CD4-positive, alpha-beta T cell treated with Interleukin-1 beta for 1 hour (primary cell): Measurements from ENCODE around the gene TEX101.
"Not testable (repeated sequence)": the region's sequence is repeated elsewhere in the genome, so short reads cannot be mapped to it uniquely, and the experiment has no call there.

Experiments used
- DNase-seq, 2 donors: peaks; one replicate each; pipeline ENCODE4 v3.0.0-alpha.2; 2020 to 2022

The TEX101 gene, protein sequence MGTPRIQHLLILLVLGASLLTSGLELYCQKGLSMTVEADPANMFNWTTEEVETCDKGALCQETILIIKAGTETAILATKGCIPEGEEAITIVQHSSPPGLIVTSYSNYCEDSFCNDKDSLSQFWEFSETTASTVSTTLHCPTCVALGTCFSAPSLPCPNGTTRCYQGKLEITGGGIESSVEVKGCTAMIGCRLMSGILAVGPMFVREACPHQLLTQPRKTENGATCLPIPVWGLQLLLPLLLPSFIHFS

DNA sequence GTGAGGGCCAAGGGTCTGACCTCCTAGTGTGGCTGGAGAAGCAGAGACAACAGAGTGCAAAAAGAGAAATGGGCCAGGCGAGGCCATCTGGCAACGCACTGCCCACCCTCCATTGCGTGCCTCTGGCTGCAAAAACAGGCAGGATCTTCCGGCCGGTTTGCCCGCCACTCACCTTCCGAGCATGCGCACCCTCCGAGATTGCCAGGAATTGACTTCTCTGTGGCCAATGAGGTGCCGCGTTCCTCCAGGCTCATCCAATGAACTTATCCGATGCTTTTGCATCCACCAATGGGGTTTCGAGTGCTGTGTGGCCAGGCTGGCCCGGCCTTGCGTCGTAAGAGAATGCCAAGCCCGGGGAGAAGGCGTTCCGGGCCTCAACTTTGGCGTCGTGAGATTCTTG is at the start of gene TEX101:
Gene TEX101, plus strand, starts transcription at position 337 of the 400 bp plus-strand sequence. CDS start 1,030 bp downstream, outside the sequence.
- DNase-seq: no peak

DNA sequence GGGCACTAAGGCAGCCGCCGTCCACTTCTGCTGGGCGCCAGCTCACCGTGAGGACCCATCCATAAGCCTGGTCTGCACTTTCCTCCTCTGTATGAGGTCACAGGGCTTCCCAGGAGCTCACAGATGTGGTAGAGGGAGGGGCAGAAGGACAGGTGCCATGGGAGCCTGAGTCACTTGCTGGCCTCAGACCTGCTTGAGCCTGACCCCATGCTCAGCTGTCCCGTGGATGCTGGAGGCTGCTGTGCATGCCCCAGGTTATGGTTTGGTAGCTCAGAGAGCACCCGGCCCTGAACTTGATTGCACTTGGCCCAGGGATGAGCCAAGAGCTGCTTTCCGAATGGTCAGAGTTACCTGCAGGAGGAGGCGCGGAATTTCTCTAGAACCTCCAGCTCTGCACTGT is 49.0 kb upstream of the TEX101 start:
- not testable (repeated sequence) for DNase-seq

DNA sequence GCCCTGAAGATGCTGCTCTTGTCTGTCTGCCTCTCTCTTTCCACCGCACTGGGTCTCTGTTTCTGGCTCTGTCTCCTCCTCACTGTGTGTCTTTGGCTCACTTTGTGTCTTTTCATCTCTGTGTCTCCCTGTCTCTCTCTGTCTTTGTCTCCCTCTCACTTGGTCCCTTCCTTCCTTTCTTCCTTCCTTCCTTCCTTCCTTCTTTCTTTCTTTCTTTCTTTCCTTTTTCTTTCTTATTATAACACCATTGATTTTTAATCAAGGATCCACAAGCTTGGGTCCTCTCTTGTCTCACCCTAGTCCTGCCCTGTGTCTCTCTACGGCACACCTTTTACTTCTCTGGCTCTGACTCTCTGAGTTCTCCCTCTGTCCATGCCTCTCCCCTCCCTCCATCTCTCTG is 46.9 kb upstream of the TEX101 start:
- no peak for DNase-seq

DNA sequence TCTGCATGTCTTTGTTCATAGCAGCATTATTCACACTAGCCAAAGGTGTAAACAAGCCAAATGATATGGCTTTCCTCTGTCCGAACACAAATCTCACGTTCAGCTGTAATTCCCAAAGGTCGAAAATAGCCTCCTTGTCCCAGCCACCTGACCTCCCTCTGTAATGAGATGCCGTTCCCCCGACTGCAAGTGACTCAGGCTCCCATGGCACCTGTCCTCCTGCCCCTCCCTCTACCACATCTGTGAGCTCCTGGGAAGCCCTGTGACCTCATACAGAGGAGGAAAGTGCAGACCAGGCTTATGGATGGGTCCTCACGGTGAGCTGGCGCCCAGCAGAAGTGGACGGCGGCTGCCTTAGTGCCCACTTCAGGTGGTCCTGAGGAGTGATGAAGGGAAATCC is 45.8 kb upstream of the TEX101 start:
- DNase-seq: not testable (repeated sequence)

DNA sequence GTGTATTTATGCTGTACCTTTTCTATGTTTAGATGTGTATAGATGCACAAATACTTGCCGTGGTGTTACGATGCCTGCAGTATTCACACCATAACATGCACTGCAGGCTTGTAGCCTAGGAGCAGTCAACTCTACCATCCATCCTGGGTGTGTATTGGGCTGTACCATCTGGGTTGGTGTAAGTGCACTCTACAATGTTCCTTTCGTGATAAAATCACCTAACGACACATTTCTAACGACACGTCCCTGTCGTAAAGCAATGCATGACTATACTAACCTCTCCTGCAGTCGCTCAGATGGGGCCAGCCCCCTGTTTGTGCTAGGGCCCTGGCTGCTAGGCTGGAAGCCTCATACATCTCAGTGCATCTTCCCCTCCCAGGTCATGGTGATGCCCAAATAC is 42.8 kb upstream of the TEX101 start:
- no peak for DNase-seq

DNA sequence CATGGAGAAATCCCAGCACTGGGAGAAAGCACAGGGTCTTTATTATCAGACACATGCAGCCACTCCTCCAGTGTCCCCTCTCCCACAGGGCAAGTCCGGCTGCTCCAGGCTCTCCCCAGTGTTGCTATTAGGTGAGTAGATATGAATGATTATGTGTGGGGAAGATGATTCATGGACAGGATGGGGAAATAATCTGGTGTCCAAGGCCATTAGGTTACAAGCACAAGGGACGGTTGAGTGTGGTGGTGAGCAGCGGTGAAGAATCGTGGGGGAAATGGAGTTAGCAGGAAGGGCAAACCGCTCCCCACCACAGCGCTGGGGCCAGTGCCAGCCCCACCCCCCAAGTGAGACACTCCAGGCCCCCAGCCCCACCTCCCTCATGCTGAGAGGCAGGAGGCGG is 42.2 kb upstream of the TEX101 start:
- no peak for DNase-seq

DNA sequence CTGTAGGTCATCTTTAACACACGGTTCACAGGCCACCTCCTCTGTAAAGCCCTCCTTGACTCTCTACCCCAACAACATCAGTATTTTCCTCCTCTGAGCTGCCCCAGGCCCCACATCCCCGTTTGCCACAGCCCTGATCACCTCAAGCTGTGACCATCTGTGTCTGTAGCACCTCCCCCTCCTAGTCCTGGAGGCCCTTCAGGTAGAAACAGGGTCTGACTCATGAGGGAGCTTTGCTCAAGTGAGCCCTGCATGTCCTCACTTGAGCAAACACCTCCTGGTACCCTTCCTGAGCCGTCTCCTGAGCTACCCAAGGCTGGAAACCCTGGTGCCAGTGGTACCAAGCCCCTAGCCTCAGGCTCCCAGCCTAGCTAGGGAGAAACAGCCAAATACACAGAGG is 37.1 kb upstream of the TEX101 start:
- DNase-seq: not testable (repeated sequence)

DNA sequence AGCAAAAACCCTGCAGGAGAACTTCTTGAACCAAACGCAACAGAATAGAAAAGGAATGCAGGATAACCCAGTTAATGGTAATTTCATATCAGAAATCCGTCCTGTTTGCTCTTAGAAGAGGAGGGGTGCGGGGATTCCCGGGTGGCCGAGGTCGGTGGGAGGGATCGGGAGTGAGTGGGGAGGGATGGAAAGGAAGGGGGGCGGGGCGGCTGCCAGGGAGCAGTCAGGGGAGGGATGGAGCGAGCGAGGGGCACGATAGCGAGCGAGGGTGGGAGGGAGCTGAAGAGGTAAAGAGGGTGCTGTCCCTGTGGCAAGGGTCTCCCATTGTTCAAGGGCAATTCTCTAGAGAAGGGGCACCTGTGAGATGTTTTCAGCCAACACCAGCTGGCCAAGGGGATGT is 34.7 kb upstream of the TEX101 start:
- no peak for DNase-seq

DNA sequence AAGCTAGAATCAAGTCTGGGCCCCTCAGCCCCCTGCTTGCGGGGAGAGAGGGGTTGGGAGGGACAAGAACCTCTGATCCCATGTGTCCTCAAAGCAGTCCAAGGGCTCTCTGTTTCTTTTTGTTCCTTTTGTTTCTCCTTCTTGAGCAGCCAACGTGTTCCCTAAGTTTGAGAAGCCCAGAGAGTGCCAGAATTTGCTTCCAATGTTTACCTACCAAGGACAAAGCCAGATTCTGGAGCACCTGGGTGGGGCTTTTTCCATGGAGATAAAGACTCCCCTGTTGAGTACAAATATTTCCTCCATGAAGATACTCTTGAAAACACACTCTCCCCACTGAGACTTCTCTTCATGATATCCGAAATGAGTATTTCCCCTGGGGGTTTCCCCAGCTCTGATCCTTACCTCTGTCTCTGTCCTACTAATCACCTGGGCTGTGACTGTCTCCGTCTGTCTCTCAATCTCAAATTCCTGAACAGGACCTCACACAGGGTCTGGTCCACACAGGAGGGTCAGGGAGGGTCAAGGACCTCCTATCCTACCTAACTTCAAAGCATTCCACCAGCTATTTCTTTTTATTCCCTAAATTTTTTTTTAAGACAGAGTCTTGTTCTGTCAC is 33.8 kb upstream of the TEX101 start:
- no peak for DNase-seq

DNA sequence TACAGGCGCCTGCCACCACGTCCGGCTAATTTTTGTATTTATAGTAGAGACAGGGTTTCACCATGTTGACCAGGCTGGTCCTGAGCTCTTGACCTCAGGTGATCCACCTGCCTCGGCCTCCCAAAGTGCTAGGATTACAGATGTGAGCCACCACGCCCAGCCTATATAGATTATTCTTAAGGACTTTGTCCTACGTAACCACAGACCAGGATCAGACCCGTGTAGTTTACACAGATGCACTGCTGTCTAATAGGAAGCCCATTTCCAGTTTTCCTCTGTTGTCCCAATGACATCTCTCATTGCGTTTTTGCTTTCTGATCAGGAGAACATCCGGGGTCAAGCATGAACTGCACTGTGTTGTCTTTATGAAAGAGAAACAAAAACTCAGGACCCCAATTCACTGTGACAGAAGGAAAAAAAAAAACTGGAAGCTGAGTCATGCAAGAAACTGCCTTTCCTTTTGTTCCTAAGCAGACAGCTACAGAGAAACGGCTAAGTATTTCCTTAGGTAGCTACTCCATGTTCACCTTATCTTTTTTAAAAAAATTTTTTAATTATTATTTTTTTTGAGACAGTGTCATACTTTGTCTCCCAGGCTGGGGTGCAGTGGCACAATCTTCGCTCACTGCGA is 32.0 kb upstream of the TEX101 start:
- DNase-seq: not testable (repeated sequence)

DNA sequence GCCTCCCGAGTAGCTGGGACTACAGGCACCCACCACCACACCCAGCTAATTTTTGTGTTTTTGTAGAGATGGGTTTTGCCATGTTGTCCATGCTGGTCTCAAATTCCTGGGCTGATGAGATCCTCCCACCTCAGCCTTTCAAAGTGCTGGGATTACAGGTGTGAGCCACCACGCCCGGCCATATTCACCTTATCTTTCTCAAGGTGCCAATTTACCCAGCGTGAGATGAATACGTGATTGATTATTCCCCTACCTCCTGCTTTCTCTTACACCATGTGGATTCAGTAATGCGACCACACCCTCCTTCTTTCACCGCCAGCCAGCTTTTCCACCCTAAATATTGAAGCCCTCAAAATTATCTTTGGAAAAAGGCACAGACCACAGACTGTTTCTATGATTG is 31.4 kb upstream of the TEX101 start:
- not testable (repeated sequence) for DNase-seq

DNA sequence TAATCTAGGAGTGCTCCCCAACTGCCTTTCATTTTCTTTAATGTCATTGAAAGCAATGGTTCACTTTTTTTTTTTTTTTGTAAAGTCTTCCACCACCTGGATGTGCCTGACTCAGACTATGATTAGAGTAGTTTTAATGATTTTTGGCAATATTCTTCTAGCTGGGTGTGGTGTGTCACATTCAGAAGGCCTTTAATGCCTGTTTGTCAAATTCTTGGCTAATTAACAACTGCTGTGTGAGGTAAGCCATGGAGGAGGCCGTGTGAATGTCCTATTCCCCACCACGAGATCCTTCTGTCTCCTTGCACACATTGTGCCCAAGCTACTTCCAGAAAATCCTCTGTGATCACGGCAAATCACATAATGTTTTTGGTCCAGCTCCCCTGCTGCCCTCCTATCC is 30.9 kb upstream of the TEX101 start:
- not testable (repeated sequence) for DNase-seq

DNA sequence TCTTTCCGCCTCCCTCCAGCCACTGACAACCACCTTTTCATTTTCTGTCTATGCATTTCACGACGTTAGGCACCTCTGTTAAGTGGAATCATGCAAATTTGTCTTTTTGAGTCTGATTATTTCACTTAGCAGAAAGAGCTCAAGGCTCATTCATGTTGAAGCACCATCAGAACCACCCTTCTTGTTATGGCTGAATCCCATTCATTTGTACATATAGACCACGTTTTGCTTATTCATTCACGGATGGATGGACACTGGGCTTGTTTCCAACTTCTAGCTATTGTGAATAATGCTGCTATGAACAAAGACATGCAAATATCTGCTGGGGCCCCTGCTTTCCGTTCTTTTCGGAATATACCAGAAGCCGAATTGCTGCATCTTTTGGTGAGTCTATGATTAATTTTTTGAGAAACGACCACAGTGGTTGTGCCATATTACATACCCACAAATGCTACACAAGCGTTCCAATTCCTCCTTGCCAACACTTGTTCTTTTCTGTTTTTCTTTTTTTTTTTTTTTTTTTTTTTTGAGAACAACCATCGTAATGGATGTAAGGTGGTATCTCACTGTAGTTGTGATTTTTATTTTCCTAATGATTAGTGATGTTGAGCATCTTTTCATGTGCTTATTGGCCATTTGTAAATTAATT is 23.7 kb upstream of the TEX101 start:
- not testable (repeated sequence) for DNase-seq

DNA sequence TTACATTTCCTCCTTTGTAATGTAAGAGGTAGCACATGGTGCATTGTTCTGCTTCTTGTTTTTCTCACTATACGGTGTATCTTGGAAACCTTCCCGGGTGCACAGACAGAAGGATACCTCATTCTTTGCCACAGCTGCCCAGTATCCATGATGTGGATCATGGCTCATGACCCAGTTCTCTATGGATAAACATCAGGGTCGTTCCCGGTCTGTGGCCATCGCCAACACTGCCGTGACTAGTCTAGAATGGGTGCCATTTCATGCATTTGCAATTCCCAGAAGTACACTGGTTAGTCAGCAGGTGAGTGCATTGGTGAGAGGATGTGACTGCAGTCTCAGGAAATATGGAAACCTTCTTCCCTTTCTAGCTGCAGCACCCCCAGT is 23.1 kb upstream of the TEX101 start:
- DNase-seq: not testable (repeated sequence)

DNA sequence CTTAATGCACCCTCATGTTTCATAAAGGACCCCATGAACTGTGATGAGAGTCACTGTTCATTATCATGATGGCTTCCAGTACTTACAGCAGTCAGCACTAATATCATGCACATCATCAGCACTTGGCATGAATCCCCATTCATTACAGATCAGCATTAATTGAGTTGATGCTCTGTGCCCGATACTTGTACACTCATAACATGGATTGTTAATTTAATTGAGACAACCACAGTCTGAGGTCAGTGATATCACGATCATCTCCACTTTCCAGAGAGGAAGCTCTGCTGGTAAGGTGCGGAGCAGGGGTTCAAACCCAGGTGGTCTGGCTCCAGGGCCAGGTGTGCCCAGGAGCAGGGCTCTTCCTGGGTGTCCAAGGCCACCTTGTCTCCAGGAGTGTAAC is 21.2 kb upstream of the TEX101 start:
- not testable (repeated sequence) for DNase-seq

DNA sequence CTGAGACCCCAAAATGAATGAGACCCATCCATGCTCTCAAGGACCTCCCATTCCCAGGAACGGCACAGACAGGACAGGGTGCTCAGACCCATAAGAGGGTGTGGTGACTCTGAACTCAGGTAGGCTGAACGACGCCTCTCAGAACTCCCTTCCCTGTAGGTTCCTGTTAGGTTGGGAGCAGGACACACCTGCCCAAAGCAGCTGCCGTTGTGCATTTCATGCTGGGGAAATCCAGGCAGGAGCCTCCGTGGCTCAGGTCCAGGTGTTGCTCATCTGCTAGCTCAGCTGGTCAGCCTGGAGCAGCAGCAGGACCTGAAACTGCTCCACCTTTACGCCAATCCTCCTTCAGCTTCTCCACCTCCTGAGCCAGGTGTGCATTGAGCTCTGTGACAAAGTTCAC is 19.1 kb upstream of the TEX101 start:
- DNase-seq: no peak

DNA sequence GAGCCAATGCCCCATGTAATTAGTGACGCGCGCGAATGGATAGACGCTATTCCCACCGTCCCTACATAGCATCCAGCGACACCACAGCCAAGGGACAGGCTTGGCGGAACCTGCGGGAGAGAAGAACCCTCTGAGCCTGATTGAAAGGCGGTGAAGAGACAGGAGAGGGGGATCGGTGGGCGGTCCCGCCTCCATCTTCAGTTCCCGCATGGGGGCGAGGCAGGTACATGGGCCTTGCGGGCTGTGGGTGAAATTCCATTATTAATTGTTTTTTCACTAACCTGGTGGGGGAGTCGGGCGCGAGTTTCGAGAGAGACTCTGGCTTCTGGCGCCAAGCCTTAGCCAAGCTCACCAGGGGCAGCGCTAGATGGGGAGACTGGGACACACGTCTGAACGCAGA is 8.4 kb upstream of the TEX101 start:
- DNase-seq: no peak

DNA sequence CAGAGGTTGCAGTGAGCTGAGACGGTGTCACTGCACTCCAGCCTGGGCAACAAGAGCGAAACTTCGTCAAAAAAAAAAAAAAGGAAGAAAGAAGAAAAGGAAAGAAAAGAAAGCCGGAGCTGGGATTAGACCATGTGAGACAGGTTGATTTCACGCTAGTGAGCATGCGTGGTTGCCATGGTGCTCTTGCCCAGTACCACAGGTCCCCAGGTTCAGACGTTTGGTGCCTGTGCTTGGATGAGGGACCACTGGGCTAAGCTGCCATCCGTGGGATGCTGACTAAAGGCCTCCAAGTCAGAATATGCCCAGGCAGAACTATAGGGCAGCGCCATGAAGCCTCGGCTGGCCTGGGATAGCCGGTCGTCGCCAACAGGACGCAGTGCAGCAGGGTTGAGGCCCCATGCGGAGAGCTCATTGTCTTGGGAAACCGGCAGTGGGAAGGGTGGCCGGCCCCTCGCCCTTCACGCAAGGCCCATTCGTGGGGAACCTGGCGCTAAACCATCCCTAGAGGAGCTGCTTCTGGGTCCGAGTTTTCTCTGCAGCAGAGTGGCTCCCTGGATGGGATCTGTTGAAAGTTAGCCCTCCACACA is 7.2 kb upstream of the TEX101 start:
- no peak for DNase-seq

DNA sequence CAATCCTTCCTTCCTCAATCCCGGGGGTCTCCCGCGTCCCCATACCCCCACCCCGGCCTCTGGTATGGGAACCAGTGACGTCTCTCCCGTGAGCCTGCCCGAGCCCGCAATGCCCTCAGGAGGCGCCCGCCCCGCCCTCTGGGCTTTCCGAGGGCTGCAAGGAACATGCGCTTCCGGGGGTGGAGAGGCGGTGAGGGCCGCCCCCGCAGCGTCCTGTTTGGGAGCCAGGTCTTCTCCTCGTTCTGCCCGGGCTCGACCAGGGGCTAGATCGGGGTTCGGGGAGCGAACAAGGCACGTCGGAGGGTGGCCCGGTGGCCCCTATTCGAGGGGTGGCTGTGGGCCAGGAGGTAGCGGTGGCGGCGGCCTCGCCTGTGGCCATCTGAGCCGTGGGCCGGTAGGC is 6.6 kb upstream of the TEX101 start:
- DNase-seq: no peak

DNA sequence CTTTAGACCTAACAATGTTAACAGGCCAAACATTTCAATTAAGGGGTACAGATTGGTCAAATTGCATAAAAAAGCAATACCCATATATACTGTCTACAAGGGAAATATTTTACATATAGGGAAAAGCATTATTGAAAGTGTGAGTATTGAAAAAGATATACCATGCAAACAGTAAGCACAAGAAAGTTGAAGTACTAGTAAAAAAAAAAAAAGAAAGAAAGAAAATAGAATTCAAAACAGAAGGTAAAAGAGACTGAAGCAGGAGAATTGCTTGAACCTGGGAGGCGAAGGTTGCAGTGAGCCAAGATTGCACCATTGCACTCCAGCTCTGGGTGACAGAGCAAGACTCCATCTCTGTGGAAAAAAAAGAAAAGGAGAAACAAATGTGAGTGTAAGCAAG is 5.3 kb upstream of the TEX101 start:
- DNase-seq: no peak

DNA sequence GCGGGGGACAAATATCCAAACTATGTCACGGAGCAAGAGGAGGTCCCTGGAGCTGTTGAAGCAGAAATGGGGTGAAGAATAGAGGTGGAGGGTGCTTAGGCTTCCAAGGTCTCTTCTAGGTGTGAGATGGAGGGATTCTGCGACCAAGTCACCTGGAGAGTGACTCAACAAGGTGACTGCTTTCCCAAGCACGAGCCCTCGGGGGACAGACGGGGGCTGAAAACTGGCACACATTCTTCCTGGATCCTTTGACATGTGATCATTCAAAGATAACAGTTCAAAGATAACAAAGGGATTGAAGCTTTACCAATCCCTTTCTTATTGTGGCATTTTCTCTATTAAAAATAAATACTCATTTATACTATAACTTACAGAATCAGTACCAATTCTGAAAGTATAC is 2.2 kb upstream of the TEX101 start:
- no peak for DNase-seq

DNA sequence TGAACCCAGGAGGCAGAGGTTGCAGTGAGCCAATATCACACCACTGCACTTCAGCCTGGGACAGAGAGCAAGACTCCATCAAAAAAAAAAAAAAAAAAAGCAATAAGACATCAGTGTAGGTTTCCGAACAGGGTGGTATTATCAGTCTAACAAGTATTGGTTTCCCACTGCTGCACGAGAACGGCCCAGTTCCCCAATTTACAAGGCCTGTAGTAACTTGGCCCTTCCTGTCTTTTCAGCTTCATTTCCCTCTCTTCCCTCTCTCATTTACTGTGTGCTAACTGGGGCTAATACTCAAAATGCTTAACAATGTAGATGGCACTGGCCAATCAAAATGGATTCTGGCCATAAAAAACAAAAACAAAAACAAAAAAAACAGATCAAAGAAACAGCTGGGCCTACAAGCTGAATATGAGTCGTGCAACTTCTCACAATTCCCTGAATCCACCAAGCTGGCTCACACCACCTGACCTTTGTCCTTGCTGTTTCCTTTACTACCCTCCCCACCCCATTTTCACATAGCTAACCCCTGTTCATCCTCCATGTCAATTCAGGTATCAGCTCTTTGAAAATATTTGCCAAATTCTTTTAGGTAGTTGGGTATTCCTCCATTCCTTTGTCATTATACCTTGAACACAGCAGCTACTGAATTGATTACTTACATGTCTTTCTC is 2.4 kb downstream of the TEX101 start:
- DNase-seq: no peak

DNA sequence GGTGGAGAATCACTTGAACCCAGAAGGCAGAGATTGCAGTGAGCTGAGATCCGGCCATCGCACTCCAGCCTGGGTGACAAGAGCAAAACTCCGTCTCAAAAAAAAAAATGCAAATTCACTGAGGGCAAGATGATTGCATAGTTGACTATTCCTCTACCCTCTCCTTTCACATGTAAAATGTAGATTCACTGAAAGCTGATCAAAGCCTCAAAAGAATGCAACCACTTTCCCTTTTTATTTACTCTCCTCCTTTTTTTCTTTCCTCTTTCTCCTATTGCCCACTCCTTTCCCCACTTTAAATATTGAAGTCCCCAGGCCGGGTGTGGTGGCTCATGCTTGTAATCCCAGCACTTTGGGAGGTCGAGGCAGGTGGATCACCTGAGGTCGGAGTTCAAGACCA is 6.3 kb downstream of the TEX101 start:
- DNase-seq: no peak
